NAMALWA (cell line): ENCODE data around the gene SLC4A9.

Experiments
- DNase-seq: peaks from one replicate; pipeline ENCODE4 v3.0.0-alpha.2; 2015; ENCODE audit warnings: low spot score

The SLC4A9 gene

DNA sequence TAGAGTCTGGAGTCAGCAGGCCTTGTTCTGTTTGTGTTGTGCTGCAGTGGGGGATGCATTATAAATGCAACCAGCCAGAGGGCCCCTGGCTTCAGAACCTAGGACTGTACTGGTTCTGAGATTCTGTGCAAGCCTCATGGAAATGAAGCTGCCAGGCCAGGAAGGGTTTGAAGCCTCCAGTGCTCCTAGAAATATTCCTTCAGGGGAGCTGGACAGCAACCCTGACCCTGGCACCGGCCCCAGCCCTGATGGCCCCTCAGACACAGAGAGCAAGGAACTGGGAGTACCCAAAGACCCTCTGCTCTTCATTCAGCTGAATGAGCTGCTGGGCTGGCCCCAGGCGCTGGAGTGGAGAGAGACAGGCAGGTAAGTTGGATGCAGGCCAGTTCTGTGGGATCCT, at the start of gene SLC4A9:
TSS of gene SLC4A9 (plus strand) at position 94 of the 400 bp plus-strand sequence. CDS start at position 137, 43 bp downstream.
- DNase-seq, result no peak

DNA sequence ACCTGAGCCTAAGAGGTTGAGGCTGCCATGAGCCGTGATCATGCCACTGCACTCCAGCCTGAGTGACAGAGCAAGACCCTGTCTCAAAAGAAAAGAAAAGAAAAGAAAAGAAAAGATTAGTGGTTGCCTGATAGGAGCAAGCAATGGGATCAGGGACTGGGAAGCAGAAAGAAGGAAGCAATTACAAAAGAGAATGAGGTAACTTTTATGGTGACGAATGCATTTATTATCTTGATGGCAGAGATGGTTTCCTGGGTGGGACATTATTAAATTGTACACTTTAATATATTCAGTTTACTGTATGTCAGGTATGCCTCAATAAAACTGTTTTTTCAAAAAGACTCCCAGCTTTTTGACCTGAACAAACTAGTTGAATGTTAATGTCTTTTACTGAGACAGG, 49.6 kb upstream of the SLC4A9 start:
- DNase-seq, result no peak

DNA sequence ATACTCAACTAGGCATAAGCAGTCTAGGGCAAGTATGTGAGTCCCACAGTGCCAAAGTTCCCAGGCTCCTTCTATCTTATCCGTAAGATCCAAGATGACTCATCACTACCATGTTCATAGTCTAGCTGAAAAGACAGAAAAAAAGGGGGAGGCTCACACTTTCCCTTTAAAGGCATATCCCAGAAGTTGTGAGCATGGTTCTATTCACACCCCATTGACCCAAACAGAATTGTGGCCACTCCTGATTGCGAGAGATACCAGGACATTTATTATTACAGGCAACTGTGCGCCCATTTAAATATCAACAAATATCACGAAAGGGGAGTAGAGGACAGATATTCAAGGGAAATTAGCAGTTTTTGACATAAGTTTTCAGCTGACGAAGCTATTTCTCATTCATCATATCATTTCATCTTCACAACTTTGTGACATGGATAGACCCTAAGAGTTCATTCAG, 49.0 kb upstream of the SLC4A9 start:
- DNase-seq, result no peak

GRCh38 chr5:140312067-140312790, 47.8 kb upstream of the SLC4A9 start:
- DNase-seq, result no peak

DNA sequence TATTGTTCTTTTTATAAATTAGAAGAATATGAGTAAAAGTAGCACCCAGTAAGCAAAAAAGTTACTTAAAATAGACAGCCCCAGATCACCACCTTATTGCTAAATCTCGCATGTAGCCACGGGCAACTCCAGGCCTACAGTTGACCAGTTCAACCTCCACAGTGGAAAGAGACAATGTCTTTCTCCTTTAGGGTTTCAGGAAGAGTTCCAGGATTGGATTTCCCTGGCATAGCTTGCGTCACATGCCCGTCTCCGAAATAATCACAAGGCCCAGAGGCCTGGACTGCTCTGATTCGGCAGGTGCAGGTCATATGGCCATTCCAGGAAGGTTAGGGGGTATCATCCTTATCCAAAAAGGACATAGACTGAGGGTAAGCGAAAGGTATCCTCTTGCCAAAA, 47.2 kb upstream of the SLC4A9 start:
- DNase-seq, result no peak

GRCh38 chr5:140317859-140318258, 42.1 kb upstream of the SLC4A9 start:
- no peak for DNase-seq

GRCh38 chr5:140318792-140319191, 41.2 kb upstream of the SLC4A9 start:
- no peak for DNase-seq

- DNase-seq, result no peak
Measured at GRCh38 chr5:140319833-140320232, 40.2 kb upstream of the SLC4A9 start.

DNA sequence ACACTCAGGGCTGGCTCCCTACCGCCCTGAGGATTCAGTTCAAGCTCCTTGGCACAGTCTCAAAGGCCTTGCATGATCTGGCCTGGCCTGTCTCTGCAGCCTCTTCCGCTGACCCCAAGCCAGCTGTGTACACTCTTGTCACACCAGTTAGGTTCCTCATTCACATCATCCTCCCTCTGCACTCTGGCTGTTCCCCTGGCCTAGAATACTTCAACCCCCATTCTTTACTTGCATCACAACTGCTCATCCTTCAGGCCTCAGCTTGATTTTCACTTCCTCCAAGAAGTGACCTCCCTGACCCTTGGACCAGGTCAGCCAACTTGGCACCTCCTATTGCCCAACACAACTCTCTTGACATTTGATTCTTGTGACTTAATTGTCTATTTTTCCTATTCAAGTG, 38.2 kb upstream of the SLC4A9 start:
- no peak for DNase-seq

GRCh38 chr5:140322751-140323731, 37.0 kb upstream of the SLC4A9 start:
- no peak for DNase-seq

- DNase-seq, result no peak
Measured at GRCh38 chr5:140324041-140324600, 35.9 kb upstream of the SLC4A9 start.

DNA sequence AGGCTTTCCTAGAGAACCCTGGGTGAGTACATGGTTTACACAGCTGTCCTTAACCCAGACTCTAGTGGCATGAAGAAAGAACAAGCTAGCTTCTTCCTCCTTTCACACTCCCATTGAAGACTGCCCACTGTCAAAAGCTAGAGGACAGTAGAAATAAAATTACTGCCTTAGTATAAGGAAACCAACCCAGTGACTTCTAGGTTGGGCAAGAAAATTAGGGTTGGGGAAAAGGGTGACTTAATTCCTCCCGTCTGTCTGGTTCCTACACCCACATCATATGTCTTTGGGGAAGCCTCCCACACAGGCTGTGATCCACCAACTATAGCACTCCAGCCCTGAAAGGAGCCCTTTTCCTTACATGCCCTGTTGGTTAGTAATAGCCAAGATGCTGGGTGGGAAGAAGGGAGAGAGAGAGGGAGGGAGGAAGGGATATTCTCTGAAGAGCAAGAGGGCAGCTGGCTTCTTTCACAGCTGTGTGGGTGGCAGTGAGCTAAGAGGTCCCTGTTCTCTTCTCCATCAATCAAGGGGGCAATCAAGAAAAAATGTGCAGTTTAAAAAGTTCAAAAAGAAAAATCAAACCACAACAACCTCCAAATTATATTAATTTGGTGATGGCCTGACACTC, 35.3 kb upstream of the SLC4A9 start:
- DNase-seq, result no peak

DNA sequence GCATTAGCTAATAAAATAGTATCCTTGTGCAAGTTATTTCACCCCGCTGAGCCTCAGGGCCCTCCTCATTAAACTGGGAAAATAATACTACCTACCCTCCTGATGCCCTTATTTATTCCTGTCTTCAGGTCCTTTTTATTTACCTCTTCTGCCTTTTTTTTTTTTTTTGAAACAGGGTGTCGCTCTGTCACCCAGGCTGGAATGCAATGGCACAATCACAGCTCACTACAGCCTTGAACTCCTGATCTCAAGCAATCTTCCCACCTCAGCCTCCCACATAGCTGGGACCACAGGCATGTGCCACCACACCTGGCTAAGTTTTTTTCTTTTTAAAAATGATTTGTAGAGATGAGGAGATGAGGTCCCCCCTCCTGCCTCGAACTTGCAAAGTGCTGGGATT, 34.5 kb upstream of the SLC4A9 start:
- DNase-seq, result no peak

DNA sequence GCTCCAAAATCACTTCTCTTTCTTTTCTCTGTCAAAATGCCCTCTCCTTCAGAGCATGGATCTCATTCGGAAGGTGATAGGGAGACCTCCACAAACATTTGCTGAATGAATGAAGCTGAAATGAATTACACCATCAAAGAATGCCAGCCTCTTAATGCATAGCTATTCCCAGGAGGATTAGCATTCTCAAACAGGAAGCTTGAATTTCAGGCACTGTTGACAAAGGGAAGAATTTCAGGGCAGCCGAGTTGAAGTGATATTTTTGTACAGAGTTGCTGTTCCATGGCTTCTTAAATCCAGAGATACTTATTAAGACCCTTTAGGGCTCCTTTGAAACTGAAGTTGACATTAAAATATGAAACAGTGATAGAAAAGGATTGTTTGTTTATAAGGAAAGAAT, 32.4 kb upstream of the SLC4A9 start:
- no peak for DNase-seq

- DNase-seq, result no peak
Measured at GRCh38 chr5:140328036-140328764, 31.8 kb upstream of the SLC4A9 start.

- DNase-seq, result no peak
Measured at GRCh38 chr5:140329739-140330481, 30.1 kb upstream of the SLC4A9 start.

DNA sequence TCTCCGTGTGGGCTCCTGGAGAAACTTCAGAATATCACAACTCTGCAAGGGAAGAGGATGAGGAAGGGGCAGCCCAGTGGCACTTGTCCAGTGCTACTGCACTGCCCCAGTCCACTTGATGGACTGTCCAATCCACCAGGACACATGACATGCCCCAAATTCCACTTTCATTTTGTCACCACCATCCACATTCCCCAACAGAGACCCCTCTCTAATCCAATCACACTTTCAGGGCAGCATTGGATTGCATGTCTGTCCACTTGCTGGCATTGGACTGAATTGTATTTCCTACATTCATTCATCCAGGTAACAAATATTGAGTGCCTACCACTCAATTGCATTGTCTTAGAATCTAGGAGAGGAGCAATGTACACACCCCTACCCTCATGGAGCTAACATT, 28.4 kb upstream of the SLC4A9 start:
- DNase-seq, result no peak

DNA sequence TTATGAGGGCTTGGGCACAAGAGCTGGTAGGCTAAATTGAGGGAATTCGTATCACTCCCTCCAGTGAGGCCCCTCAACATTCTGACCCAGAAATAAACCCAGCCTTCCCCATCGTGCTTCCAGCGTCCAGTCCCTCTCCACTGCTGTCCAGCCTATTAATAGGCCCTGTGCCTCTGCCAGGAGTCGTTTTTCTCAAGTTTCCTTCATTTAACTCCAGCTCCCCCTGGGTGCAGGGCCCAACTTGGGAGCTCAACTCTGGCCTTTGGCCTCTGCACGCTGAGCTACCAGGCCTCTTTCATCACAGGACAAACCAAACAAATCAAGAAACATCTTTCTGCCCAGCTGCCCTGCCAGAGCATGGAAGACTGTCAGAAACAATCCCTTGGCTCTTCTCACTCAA, 23.6 kb upstream of the SLC4A9 start:
- DNase-seq, result no peak

GRCh38 chr5:140337880-140338279, 22.1 kb upstream of the SLC4A9 start:
- DNase-seq, result no peak

DNA sequence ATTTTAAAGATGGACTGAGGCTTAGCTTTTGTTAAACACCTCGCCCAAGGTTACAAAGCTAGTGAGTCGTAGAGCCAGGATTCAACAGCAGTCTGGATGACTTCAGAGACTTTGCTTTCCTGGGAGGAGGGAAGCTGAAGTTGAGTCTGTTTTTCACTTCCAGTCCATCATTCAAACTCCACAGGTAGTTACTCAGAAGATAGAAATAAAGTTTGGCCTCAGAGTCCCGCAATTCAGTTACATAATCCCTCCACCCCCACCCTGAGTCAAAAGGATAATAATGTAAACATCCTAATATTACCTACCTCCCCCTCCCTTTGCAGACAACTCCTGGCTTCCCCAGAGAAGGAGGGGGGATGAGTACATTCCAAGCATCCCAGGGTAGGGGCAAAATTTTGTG, 21.7 kb upstream of the SLC4A9 start:
- DNase-seq, result no peak

DNA sequence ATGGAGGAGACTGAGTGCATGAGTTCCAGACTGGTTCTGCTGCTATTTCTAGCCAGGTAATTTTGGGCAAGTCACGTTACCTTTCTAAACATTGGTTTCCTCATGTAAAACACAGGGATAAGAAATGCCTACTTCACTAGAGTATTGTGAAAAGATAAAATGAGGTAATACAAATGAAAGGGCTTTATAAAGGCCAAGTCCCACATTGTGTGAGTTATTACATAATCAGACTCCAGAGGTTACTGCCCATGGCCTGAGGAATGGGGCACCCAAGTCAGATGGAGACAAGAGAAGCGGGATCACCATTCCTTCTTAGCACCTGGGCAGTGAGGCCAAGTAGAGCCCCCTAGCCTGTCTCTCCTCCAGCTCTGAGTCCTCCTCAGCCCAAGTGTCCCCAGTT, 21.1 kb upstream of the SLC4A9 start:
- no peak for DNase-seq
